B cell (primary cell): ENCODE measurements around the gene REV1. TPM values are rescaled to one million over a fixed set of nuclear protein-coding genes. Genes with fewer than 3 reads are reported as not detected.

ENCODE experiments used
- ATAC-seq: fragments of 200-7000 bp; cut with Tn5 transposase; one replicate; pipeline ENCODE4 v1.10.0; 2021; ENCODE audit warnings: low read depth, mild to moderate bottlenecking, moderate number of reproducible peaks, moderate library complexity
- CTCF ChIA-PET: fragments of 350-600 bp; sonication (Branson Sonifier 250); formaldehyde crosslinking; loops from one replicate; lab custom pipeline; 2021; ENCODE audit warnings: antibody characterized with exemption, inconsistent platforms; lab: Charles Lee
- POLR2A ChIA-PET: fragments of 350-600 bp; sonication (Branson Sonifier 250); formaldehyde crosslinking; loops from one replicate; lab custom pipeline; 2021; ENCODE audit warnings: antibody characterized with exemption; lab: Charles Lee
- DNase-seq: peaks from one replicate; pipeline ENCODE4 v3.0.0; 2013
- H2AFZ ChIP-seq: 2 replicates; pipeline ENCODE4 v1.6.1; 2012; ENCODE audit warnings: mild to moderate bottlenecking, low read depth, low read length; ENCODE audit not compliant: insufficient read depth, poor library complexity, severe bottlenecking
- H3K27ac ChIP-seq, 2 donors: 1 replicate in 1 of 2; 2 replicates in 1 of 2; pipeline ENCODE4 v1.5.1; 2012 to 2013; ENCODE audit warnings: low read length in 2 of 2, mild to moderate bottlenecking in 2 of 2, moderate library complexity in 1 of 2
- H3K27me3 ChIP-seq, 4 experiments: fragments of 200-600 bp in 1 of 4; sonication (generic) in 1 of 4; replicated peaks in 1 of 4; 1 replicate in 2 of 4; 2 replicates in 2 of 4; pipeline versions ENCODE4 v1.6.1 to v1.7.0; 2013 to 2016; ENCODE audit warnings: low read length in 3 of 4, mild to moderate bottlenecking in 2 of 4, mixed read lengths in 1 of 4, moderate library complexity in 1 of 4; ENCODE audit not compliant: insufficient read depth in 4 of 4, control insufficient read depth in 3 of 4; ENCODE audit errors: control extremely low read depth in 1 of 4
- H3K36me3 ChIP-seq, 2 experiments: replicated peaks in 1 of 2; 1 replicate in 1 of 2; 2 replicates in 1 of 2; pipeline versions ENCODE4 v1.6.1 to v1.7.1; 2013; ENCODE audit warnings: low read length in 1 of 2; ENCODE audit not compliant: insufficient read depth in 2 of 2, control insufficient read depth in 1 of 2; ENCODE audit errors: control extremely low read depth in 1 of 2, extremely low read depth in 1 of 2
- H3K4me1 ChIP-seq, 2 donors: fragments of 200-600 bp in 1 of 2; sonication (generic) in 1 of 2; 1 replicate in 1 of 2; 2 replicates in 1 of 2; pipeline versions ENCODE4 v1.5.1 to v1.6.1; 2013 to 2017; ENCODE audit warnings: low read length in 2 of 2; ENCODE audit not compliant: control insufficient read depth in 2 of 2, insufficient read depth in 2 of 2
- H3K4me2 ChIP-seq: replicated peaks from 2 replicates; pipeline ENCODE3; 2012; ENCODE audit warnings: mild to moderate bottlenecking, low read depth, low read length; ENCODE audit not compliant: poor library complexity, severe bottlenecking
- H3K4me3 ChIP-seq, 5 experiments: fragments of 200-600 bp in 1 of 5; sonication (generic) in 1 of 5; 1 replicate in 3 of 5; 2 replicates in 2 of 5; pipeline versions ENCODE4 v1.5.1 to v1.7.0; 2011 to 2016; ENCODE audit warnings: low read length in 4 of 5, mild to moderate bottlenecking in 4 of 5, low read depth in 2 of 5, control low read depth in 1 of 5, moderate library complexity in 1 of 5; ENCODE audit not compliant: insufficient read depth in 1 of 5; ENCODE audit errors: control extremely low read depth in 1 of 5, extremely low read depth in 1 of 5
- H3K79me2 ChIP-seq: fragments of 200-600 bp; sonication (generic); one replicate; pipeline ENCODE4 v1.6.0; 2016; ENCODE audit warnings: low read length; ENCODE audit not compliant: control insufficient read depth, insufficient read depth
- H3K9ac ChIP-seq: fragments of 200-600 bp; sonication (generic); 2 replicates; pipeline ENCODE4 v1.6.1; 2017; ENCODE audit warnings: mild to moderate bottlenecking, low read length, moderate library complexity
- H3K9me3 ChIP-seq, 3 donors: one replicate each; pipeline versions ENCODE4 v1.6.1 to v1.7.1; 2013; ENCODE audit warnings: low read length in 2 of 3; ENCODE audit not compliant: control insufficient read depth in 2 of 3, insufficient read depth in 1 of 3; ENCODE audit errors: control extremely low read depth in 1 of 3
- H4K20me1 ChIP-seq: 2 replicates; pipeline ENCODE4 v1.6.0; 2012; ENCODE audit warnings: mild to moderate bottlenecking, low read length; ENCODE audit not compliant: insufficient read depth, control insufficient read depth, poor library complexity, severe bottlenecking
- H3K27ac Mint-ChIP-seq: one replicate; pipeline ENCODE4 v1.8.0; 2021; ENCODE audit warnings: mixed read lengths
- H3K27me3 Mint-ChIP-seq: one replicate; pipeline ENCODE4 v1.8.0; 2021; ENCODE audit warnings: mixed read lengths
- H3K4me1 Mint-ChIP-seq: one replicate; pipeline ENCODE4 v1.8.0; 2021; ENCODE audit warnings: mixed read lengths
- H3K4me3 Mint-ChIP-seq: one replicate; pipeline ENCODE4 v1.8.0; 2021; ENCODE audit warnings: mixed read lengths
- H3K9me3 Mint-ChIP-seq: one replicate; pipeline ENCODE4 v1.8.0; 2022; ENCODE audit warnings: mixed read lengths; ENCODE audit not compliant: insufficient read depth
- EZH2 ChIP-seq: IDR thresholded peaks from 2 replicates; pipeline ENCODE4 v1.6.1; 2012; ENCODE audit warnings: borderline replicate concordance, low read depth, mild to moderate bottlenecking, moderate library complexity, low read length; ENCODE audit not compliant: insufficient read depth, poor library complexity, severe bottlenecking
- WGBS: methylation state at CpG from one replicate; pipeline ENCODE4 v1.1.5; 2013; ENCODE audit warnings: missing lambda C conversion rate; ENCODE audit not compliant: insufficient coverage; 5-methylcytosine and 5-hydroxymethylcytosine counted together
- intact Hi-C: fragments of 100-400 bp; cut with micrococcal nuclease; formaldehyde crosslinking; loops from one replicate; pipeline ENCODE4 v1.10.0; 2022
- polyA plus RNA-seq: library from polyadenylated mRNA; depleted of rRNA; stranded (reverse); fragments of >200 nt; gene quantifications from 2 replicates; pipeline ENCODE4 v1.2.3, GENCODE V29; 2012
- total RNA-seq, 2 donors: library from RNA; stranded (reverse); fragments of 120-200 nt in 1 of 2; gene quantifications; 1 replicate in 1 of 2; 2 replicates in 1 of 2; pipeline versions ENCODE4 v1.2.3 to v1.2.4, GENCODE V29; 2013 to 2022
- TF ChIP-seq, protein P1 (sequence below): fragments of 200-600 bp; IDR thresholded peaks from one replicate; pipeline ENCODE4 v1.8.0; 2022; ENCODE audit warnings: antibody characterized with exemption, mild to moderate bottlenecking

Gene REV1
- total and polyA plus RNA-seq, 2 donors (not counting 1 experiment from before 2014, with no cell fraction given) = 25.4 to 70.5 TPM

DNA sequence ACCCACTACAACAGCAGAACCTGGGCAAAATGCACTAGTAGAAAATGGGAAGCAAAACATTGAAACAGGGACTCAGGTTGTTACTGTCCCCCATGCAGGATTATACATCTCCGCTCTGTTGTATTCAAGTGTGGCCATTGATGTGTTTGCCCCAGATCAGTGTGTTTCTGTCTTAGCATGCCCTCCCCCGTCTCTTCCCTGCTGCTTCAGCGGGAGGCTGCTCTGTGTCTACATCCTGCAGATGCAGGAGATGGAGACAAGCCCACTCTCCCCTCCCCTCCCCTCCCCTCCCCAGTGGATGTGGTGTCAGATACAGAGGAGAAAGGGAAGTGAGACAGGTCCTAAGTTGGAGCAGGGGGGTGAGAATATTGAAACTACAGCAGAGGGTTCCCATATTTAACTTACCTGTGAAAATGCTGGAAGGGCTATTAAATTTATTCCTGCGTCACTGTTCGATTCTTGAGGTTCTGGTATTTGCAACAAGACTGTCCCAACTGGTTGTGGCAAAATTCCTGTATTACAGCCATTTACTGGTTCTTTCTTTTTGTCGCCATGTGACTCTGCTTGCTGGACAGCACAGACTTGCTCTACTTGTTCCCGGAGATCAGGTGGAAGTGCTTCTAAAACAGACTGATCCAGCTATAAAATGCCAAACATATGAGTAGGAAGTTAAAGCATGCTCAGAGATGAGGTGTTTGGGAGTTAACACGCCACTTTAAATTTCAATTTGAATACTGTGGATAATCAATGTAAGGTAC, 85.6 kb downstream of the REV1 start:
- Histone ChIP-seq H3K4me1 (no peaks in the 10 kb centered on the region), H2AFZ (no peak overlapping the region), H3K79me2 (no peaks in the 10 kb centered on the region), H3K27ac (no peak overlapping the region), H3K4me3 (no peak overlapping the region), H3K4me2 (no peak overlapping the region), H3K27me3 (no peaks in the 10 kb centered on the region), H4K20me1 (no peaks in the 10 kb centered on the region), H3K36me3 (peaks cover 3 to 77% of the 10 kb centered on the region in 2 experiments), H3K9me3 (no peaks in the 10 kb centered on the region), H3K9ac (no peak overlapping the region)
- POLR2A ChIA-PET = no interaction called here
- DNase-seq (no peak), ATAC-seq (no peak)
- intact Hi-C loops = no loop called here
- 93% methylated on average over 5 of the region's 8 CpGs for WGBS
- CTCF ChIA-PET = interaction anchor here (0.6 to 1.0 kb wide), 2 partner anchors 11 to 15 kb away, joined by 3 to 4 read pairs; no protein-coding TSS in a partner anchor
- H3K27ac Mint-ChIP-seq = no peak overlapping the region
- no peaks in the 10 kb centered on the region for H3K4me1 Mint-ChIP-seq
- no peaks in the 10 kb centered on the region for H3K9me3 Mint-ChIP-seq
- no peaks in the 10 kb centered on the region for H3K27me3 Mint-ChIP-seq
- TF ChIP-seq, protein P1, sequence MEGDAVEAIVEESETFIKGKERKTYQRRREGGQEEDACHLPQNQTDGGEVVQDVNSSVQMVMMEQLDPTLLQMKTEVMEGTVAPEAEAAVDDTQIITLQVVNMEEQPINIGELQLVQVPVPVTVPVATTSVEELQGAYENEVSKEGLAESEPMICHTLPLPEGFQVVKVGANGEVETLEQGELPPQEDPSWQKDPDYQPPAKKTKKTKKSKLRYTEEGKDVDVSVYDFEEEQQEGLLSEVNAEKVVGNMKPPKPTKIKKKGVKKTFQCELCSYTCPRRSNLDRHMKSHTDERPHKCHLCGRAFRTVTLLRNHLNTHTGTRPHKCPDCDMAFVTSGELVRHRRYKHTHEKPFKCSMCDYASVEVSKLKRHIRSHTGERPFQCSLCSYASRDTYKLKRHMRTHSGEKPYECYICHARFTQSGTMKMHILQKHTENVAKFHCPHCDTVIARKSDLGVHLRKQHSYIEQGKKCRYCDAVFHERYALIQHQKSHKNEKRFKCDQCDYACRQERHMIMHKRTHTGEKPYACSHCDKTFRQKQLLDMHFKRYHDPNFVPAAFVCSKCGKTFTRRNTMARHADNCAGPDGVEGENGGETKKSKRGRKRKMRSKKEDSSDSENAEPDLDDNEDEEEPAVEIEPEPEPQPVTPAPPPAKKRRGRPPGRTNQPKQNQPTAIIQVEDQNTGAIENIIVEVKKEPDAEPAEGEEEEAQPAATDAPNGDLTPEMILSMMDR = no peak
- no peak for TF ChIP-seq EZH2
- no peak overlapping the region for H3K4me3 Mint-ChIP-seq

DNA sequence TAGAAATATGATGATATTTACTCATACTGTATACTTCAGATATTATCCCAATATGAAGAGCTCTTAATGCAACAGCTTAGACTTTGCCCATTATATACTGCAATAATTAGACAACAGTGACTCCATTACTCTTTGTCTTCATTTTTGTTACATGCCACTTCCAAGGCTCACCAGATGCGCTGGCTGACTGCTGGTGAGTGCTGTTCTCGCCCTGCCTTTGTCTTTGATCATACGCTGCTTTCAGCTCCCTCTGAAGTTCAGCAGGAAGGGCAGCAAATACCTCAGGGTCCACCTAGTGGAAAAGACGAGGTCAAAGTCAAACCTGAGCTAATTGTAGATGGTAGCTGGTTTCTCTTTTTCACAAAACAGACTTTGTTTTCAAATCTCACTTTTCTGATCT, 86.3 kb downstream of the REV1 start:
- Mint-ChIP-seq H3K27ac (no peak overlapping the region), H3K4me3 (no peak overlapping the region), H3K4me1 (no peaks in the 10 kb centered on the region), H3K27me3 (no peaks in the 10 kb centered on the region), H3K9me3 (no peaks in the 10 kb centered on the region)
- intact Hi-C loops = no loop called here
- no peak for DNase-seq
- no peak overlapping the region for H3K27ac ChIP-seq
- no peak overlapping the region for H3K4me3 ChIP-seq
- ChIA-PET POLR2A (no interaction called here), CTCF (interaction anchor here (0.6 to 1.0 kb wide), 2 partner anchors 11 to 14 kb away, joined by 3 to 4 read pairs; no protein-coding TSS in a partner anchor)
- no peaks in the 10 kb centered on the region for H4K20me1 ChIP-seq
- H3K27me3 ChIP-seq = no peaks in the 10 kb centered on the region
- no peak overlapping the region for H2AFZ ChIP-seq
- peaks cover 3 to 81% of the 10 kb centered on the region in 2 experiments for H3K36me3 ChIP-seq
- no peak overlapping the region for H3K9ac ChIP-seq
- no peak overlapping the region for H3K4me2 ChIP-seq
- no peaks in the 10 kb centered on the region for H3K4me1 ChIP-seq
- H3K9me3 ChIP-seq = no peaks in the 10 kb centered on the region
- H3K79me2 ChIP-seq = no peaks in the 10 kb centered on the region
- WGBS = 88% methylated on average over 1 of the region's 4 CpGs
- no peak for ATAC-seq
- TF ChIP-seq, protein P1 = no peak
